Stimulated activated naive CD8-positive, alpha-beta T cell treated with anti-CD3 and anti-CD28 coated beads, Interleukin-15, Interleukin-2, amounts not matched to agents 100 U/mL and 50 U/mL, for 24 hours (primary cell): ENCODE data around the gene CD58.
"Not testable (repeated sequence)": the region's sequence is repeated elsewhere in the genome, so short reads cannot be mapped to it uniquely, and the experiment has no call there.

Experiments used
- ATAC-seq: fragments of 150-1000 bp; cut with Tn5 transposase; one replicate; pipeline ENCODE4 v1.10.0; 2021
- DNase-seq: peaks from one replicate; pipeline ENCODE4 v3.0.0; 2021

CD58 gene

GRCh38 chr1:116570358-116571214 is at the start of gene CD58:
TSS of gene CD58 (minus strand) at chr1:116571026. CDS start at chr1:116570972, 54 bp downstream.
- peak; percentile 94 for DNase-seq

GRCh38 chr1:116620392-116620791 is 49.6 kb upstream of the CD58 start:
- DNase-seq, ATAC-seq: not testable (repeated sequence)

More at GRCh38 chr1:116570358-116571214, at the start of gene CD58:
- peak; percentile 86 for ATAC-seq

- DNase-seq, ATAC-seq: not testable (repeated sequence)
Measured at GRCh38 chr1:116619106-116619505, 48.3 kb upstream of the CD58 start.

- DNase-seq, ATAC-seq: not testable (repeated sequence)
Measured at GRCh38 chr1:116617808-116618207, 47.0 kb upstream of the CD58 start.

GRCh38 chr1:116613825-116614224 is 43.0 kb upstream of the CD58 start:
- not testable (repeated sequence) for ATAC-seq, DNase-seq

- peak; percentile 14 for DNase-seq
- ATAC-seq: peak; percentile 64
Measured at GRCh38 chr1:116609801-116610371, 39.1 kb upstream of the CD58 start.

GRCh38 chr1:116608841-116609240 is 38.0 kb upstream of the CD58 start:
- peak; percentile 38 for ATAC-seq
- not testable (repeated sequence) for DNase-seq

- DNase-seq, ATAC-seq: not testable (repeated sequence)
Measured at GRCh38 chr1:116608151-116608550, 37.3 kb upstream of the CD58 start.

GRCh38 chr1:116607463-116607862 is 36.6 kb upstream of the CD58 start:
- DNase-seq, ATAC-seq: not testable (repeated sequence)

GRCh38 chr1:116606067-116606466 is 35.2 kb upstream of the CD58 start:
- not testable (repeated sequence) for ATAC-seq, DNase-seq

- DNase-seq (no peak), ATAC-seq (no peak)
Measured at GRCh38 chr1:116605315-116605714, 34.5 kb upstream of the CD58 start.

GRCh38 chr1:116604408-116604807 is 33.6 kb upstream of the CD58 start:
- not testable (repeated sequence) for DNase-seq, ATAC-seq

- not testable (repeated sequence) for DNase-seq, ATAC-seq
Measured at GRCh38 chr1:116603646-116604045, 32.8 kb upstream of the CD58 start.

- DNase-seq, ATAC-seq: not testable (repeated sequence)
Measured at GRCh38 chr1:116599369-116599768, 28.5 kb upstream of the CD58 start.

GRCh38 chr1:116598420-116599036 is 27.7 kb upstream of the CD58 start:
- ATAC-seq: peak; percentile 41
- not testable (repeated sequence) for DNase-seq

- peak; percentile 35 for ATAC-seq
- not testable (repeated sequence) for DNase-seq
Measured at GRCh38 chr1:116597388-116597787, 26.6 kb upstream of the CD58 start.

GRCh38 chr1:116596742-116597307 is 26.0 kb upstream of the CD58 start:
- not testable (repeated sequence) for ATAC-seq, DNase-seq

- peak; percentile 50 for ATAC-seq
- DNase-seq: peak; percentile 59
Measured at GRCh38 chr1:116595946-116596741, 25.3 kb upstream of the CD58 start.

- ATAC-seq, DNase-seq: not testable (repeated sequence)
Measured at GRCh38 chr1:116595065-116595840, 24.4 kb upstream of the CD58 start.

- not testable (repeated sequence) for DNase-seq, ATAC-seq
Measured at GRCh38 chr1:116593977-116594376, 23.2 kb upstream of the CD58 start.
